ENCODE results near the gene MYO18A.

The MYO18A gene

GRCh38 chr17:29146369-29146972, 33.7 kb downstream of the MYO18A start:
- no peak overlapping the region for H3K23ac ChIP-seq (ENCODE audit: low read length in 2 of 2)
- WGBS: 79% methylated on average over 1 of the region's 2 CpGs
- H3K18ac ChIP-seq (ENCODE audit: low read depth in 1 of 2, low read length in 2 of 2): no peak overlapping the region
- H2BK5ac ChIP-seq (ENCODE audit: low read depth, low read length, poor library complexity, severe bottlenecking): no peak overlapping the region
- H3K9me3 ChIP-seq (ENCODE audit: control insufficient read depth, low read length): no peaks in the 10 kb centered on the region
- no peak overlapping the region for H2AK5ac ChIP-seq (ENCODE audit: low read length, severe bottlenecking)
- H2BK12ac ChIP-seq (ENCODE audit: low read length in 2 of 2): peak overlapping the region in 1 of 2 experiments; percentile 66
- no peaks in the 10 kb centered on the region for H3K27me3 ChIP-seq (ENCODE audit: control insufficient read depth in 1 of 2, insufficient read depth in 1 of 2, low read length in 2 of 2)
- H3K36me3 ChIP-seq (ENCODE audit: control insufficient read depth in 1 of 2, insufficient read depth in 2 of 2, low read depth in 1 of 2, low read length in 2 of 2): peaks cover 0 to 3% of the 10 kb centered on the region in 2 experiments
- no peak overlapping the region for H3K4me2 ChIP-seq (ENCODE audit: low read length, poor library complexity, severe bottlenecking)
- H3K4me3 ChIP-seq (ENCODE audit: insufficient read depth in 1 of 2, low read depth in 1 of 2, low read length in 2 of 2): no peak overlapping the region
- H3K4ac ChIP-seq (ENCODE audit: low read depth in 1 of 2, low read length in 2 of 2): no peak overlapping the region
- H3K14ac ChIP-seq (ENCODE audit: low read length in 2 of 2): no peak overlapping the region
- peaks cover 22% of the 10 kb centered on the region for H3K79me1 ChIP-seq (replicated peaks; ENCODE audit: low read length, poor library complexity, severe bottlenecking)
- H3K4me1 ChIP-seq (ENCODE audit: control insufficient read depth, insufficient read depth, low read depth, low read length): peaks cover 26% of the 10 kb centered on the region
- H4K8ac ChIP-seq (ENCODE audit: low read length): no peak overlapping the region
- H3K27ac ChIP-seq (ENCODE audit: low read length, poor library complexity, severe bottlenecking): no peak overlapping the region
- no peak overlapping the region for H4K91ac ChIP-seq (ENCODE audit: low read length)
- H2BK15ac ChIP-seq (ENCODE audit: low read depth, poor library complexity, severe bottlenecking): no peak overlapping the region
- H2AFZ ChIP-seq (ENCODE audit: low read depth, low read length): no peak overlapping the region
- H3K9ac ChIP-seq (ENCODE audit: low read length): no peak overlapping the region
- no peak for DNase-seq
- no peak overlapping the region for H2BK120ac ChIP-seq (ENCODE audit: low read depth, low read length)

- Histone ChIP-seq H3K4ac (ENCODE audit: low read depth in 1 of 2, low read length in 2 of 2) (no peak overlapping the region), H3K14ac (ENCODE audit: low read length in 2 of 2) (peak overlapping the region in 1 of 2 experiments; percentile 49), H2BK120ac (ENCODE audit: low read depth, low read length) (no peak overlapping the region), H4K91ac (ENCODE audit: low read length) (no peak overlapping the region), H2BK15ac (ENCODE audit: low read depth, poor library complexity, severe bottlenecking) (no peak overlapping the region), H4K8ac (ENCODE audit: low read length) (peak overlapping the region; percentile 65), H2AFZ (ENCODE audit: low read depth, low read length) (peak overlapping the region; percentile 29), H2BK5ac (ENCODE audit: low read depth, low read length, poor library complexity, severe bottlenecking) (no peak overlapping the region), H3K4me2 (ENCODE audit: low read length, poor library complexity, severe bottlenecking) (no peak overlapping the region), H3K18ac (ENCODE audit: low read depth in 1 of 2, low read length in 2 of 2) (peak overlapping the region; percentile 69 to 77), H3K27me3 (ENCODE audit: control insufficient read depth in 1 of 2, insufficient read depth in 1 of 2, low read length in 2 of 2) (no peaks in the 10 kb centered on the region), H3K27ac (ENCODE audit: low read length, poor library complexity, severe bottlenecking) (no peak overlapping the region), H3K4me3 (ENCODE audit: insufficient read depth in 1 of 2, low read depth in 1 of 2, low read length in 2 of 2) (no peak overlapping the region), H3K4me1 (ENCODE audit: control insufficient read depth, insufficient read depth, low read depth, low read length) (peaks cover 31% of the 10 kb centered on the region), H3K36me3 (ENCODE audit: control insufficient read depth in 1 of 2, insufficient read depth in 2 of 2, low read depth in 1 of 2, low read length in 2 of 2) (peaks cover 0 to 3% of the 10 kb centered on the region in 2 experiments), H2AK5ac (ENCODE audit: low read length, severe bottlenecking) (peak overlapping the region; percentile 31), H3K9me3 (ENCODE audit: control insufficient read depth, low read length) (no peaks in the 10 kb centered on the region), H3K9ac (ENCODE audit: low read length) (peak overlapping the region; percentile 59), H3K23ac (ENCODE audit: low read length in 2 of 2) (no peak overlapping the region), H3K79me1 (replicated peaks; ENCODE audit: low read length, poor library complexity, severe bottlenecking) (peaks cover 24% of the 10 kb centered on the region), H2BK12ac (ENCODE audit: low read length in 2 of 2) (peak overlapping the region in 1 of 2 experiments; percentile 10)
- 59% methylated on average over 11 of the region's 12 CpGs for WGBS
- peak; percentile 84 for DNase-seq
Measured at GRCh38 chr17:29145289-29146073, 34.7 kb downstream of the MYO18A start.

GRCh38 chr17:29143894-29144293, 36.3 kb downstream of the MYO18A start:
- Histone ChIP-seq H2BK12ac (ENCODE audit: low read length in 2 of 2) (peak overlapping the region in 1 of 2 experiments; percentile 70), H3K27ac (ENCODE audit: low read length, poor library complexity, severe bottlenecking) (no peak overlapping the region), H3K79me1 (replicated peaks; ENCODE audit: low read length, poor library complexity, severe bottlenecking) (peaks cover 23% of the 10 kb centered on the region), H4K91ac (ENCODE audit: low read length) (no peak overlapping the region), H3K4me2 (ENCODE audit: low read length, poor library complexity, severe bottlenecking) (no peak overlapping the region), H2BK15ac (ENCODE audit: low read depth, poor library complexity, severe bottlenecking) (no peak overlapping the region), H2AFZ (ENCODE audit: low read depth, low read length) (no peak overlapping the region), H2BK120ac (ENCODE audit: low read depth, low read length) (no peak overlapping the region), H3K4ac (ENCODE audit: low read depth in 1 of 2, low read length in 2 of 2) (no peak overlapping the region), H3K9ac (ENCODE audit: low read length) (peak overlapping the region; percentile 0), H3K14ac (ENCODE audit: low read length in 2 of 2) (peak overlapping the region in 1 of 2 experiments; percentile 11), H3K27me3 (ENCODE audit: control insufficient read depth in 1 of 2, insufficient read depth in 1 of 2, low read length in 2 of 2) (no peaks in the 10 kb centered on the region), H3K23ac (ENCODE audit: low read length in 2 of 2) (no peak overlapping the region), H2AK5ac (ENCODE audit: low read length, severe bottlenecking) (no peak overlapping the region), H3K4me1 (ENCODE audit: control insufficient read depth, insufficient read depth, low read depth, low read length) (peaks cover 38% of the 10 kb centered on the region), H3K18ac (ENCODE audit: low read depth in 1 of 2, low read length in 2 of 2) (no peak overlapping the region), H3K9me3 (ENCODE audit: control insufficient read depth, low read length) (no peaks in the 10 kb centered on the region), H4K8ac (ENCODE audit: low read length) (no peak overlapping the region), H3K36me3 (ENCODE audit: control insufficient read depth in 1 of 2, insufficient read depth in 2 of 2, low read depth in 1 of 2, low read length in 2 of 2) (peaks cover 0 to 3% of the 10 kb centered on the region in 2 experiments), H3K4me3 (ENCODE audit: insufficient read depth in 1 of 2, low read depth in 1 of 2, low read length in 2 of 2) (no peak overlapping the region), H2BK5ac (ENCODE audit: low read depth, low read length, poor library complexity, severe bottlenecking) (no peak overlapping the region)
- 49% methylated on average over 2 of the region's 2 CpGs for WGBS
- DNase-seq: peak; percentile 68

- H3K18ac ChIP-seq (ENCODE audit: low read depth in 1 of 2, low read length in 2 of 2): peak overlapping the region; percentile 78 to 81
- no peak overlapping the region for H2BK5ac ChIP-seq (ENCODE audit: low read depth, low read length, poor library complexity, severe bottlenecking)
- H2BK12ac ChIP-seq (ENCODE audit: low read length in 2 of 2): peak overlapping the region in 1 of 2 experiments; percentile 51
- H3K4ac ChIP-seq (ENCODE audit: low read depth in 1 of 2, low read length in 2 of 2): no peak overlapping the region
- no peak overlapping the region for H3K4me3 ChIP-seq (ENCODE audit: insufficient read depth in 1 of 2, low read depth in 1 of 2, low read length in 2 of 2)
- no peak overlapping the region for H2AFZ ChIP-seq (ENCODE audit: low read depth, low read length)
- H3K9ac ChIP-seq (ENCODE audit: low read length): peak overlapping the region; percentile 87
- H4K91ac ChIP-seq (ENCODE audit: low read length): no peak overlapping the region
- no peak overlapping the region for H2AK5ac ChIP-seq (ENCODE audit: low read length, severe bottlenecking)
- no peak overlapping the region for H2BK120ac ChIP-seq (ENCODE audit: low read depth, low read length)
- H3K4me2 ChIP-seq (ENCODE audit: low read length, poor library complexity, severe bottlenecking): no peak overlapping the region
- no peak overlapping the region for H3K14ac ChIP-seq (ENCODE audit: low read length in 2 of 2)
- WGBS: 62% methylated on average over 4 of the region's 4 CpGs
- DNase-seq: no peak
- H3K23ac ChIP-seq (ENCODE audit: low read length in 2 of 2): no peak overlapping the region
- H3K9me3 ChIP-seq (ENCODE audit: control insufficient read depth, low read length): no peaks in the 10 kb centered on the region
- H2BK15ac ChIP-seq (ENCODE audit: low read depth, poor library complexity, severe bottlenecking): no peak overlapping the region
- no peak overlapping the region for H3K27ac ChIP-seq (ENCODE audit: low read length, poor library complexity, severe bottlenecking)
- no peaks in the 10 kb centered on the region for H3K27me3 ChIP-seq (ENCODE audit: control insufficient read depth in 1 of 2, insufficient read depth in 1 of 2, low read length in 2 of 2)
- H4K8ac ChIP-seq (ENCODE audit: low read length): peak overlapping the region; percentile 21
- peaks cover 16% of the 10 kb centered on the region for H3K79me1 ChIP-seq (replicated peaks; ENCODE audit: low read length, poor library complexity, severe bottlenecking)
- peaks cover 45% of the 10 kb centered on the region for H3K4me1 ChIP-seq (ENCODE audit: control insufficient read depth, insufficient read depth, low read depth, low read length)
- peaks cover 3 to 4% of the 10 kb centered on the region in 2 experiments for H3K36me3 ChIP-seq (ENCODE audit: control insufficient read depth in 1 of 2, insufficient read depth in 2 of 2, low read depth in 1 of 2, low read length in 2 of 2)
Measured at GRCh38 chr17:29141514-29141876, 38.7 kb downstream of the MYO18A start.

Measured in mesenchymal stem cell (in vitro differentiated cells and primary cell).